T-helper 1 cell treated with Interleukin-12 subunit alpha and Interleukin-12 subunit beta and Interleukin-4 antibody, amounts not matched to agents 30 ng/mL and 1 ng/mL, for 36 hours (primary cell): Measurements from ENCODE around the gene GALR2. TPM values are rescaled to one million over a fixed set of nuclear protein-coding genes. Genes with fewer than 3 reads are reported as not detected.
"Not testable (repeated sequence)": the region's sequence is repeated elsewhere in the genome, so short reads cannot be mapped to it uniquely, and the experiment has no call there.

Source experiments
- intact Hi-C: fragments of 100-400 bp; cut with micrococcal nuclease; formaldehyde crosslinking; loops from one replicate; pipeline ENCODE4 v1.15.1; 2024
- total RNA-seq: library from RNA; stranded (reverse); gene quantifications from 2 replicates; pipeline ENCODE4 v1.2.3, GENCODE V29; 2022

Gene GALR2
- total RNA-seq, 1 donor from 2014 or later = 0.86 TPM

DNA sequence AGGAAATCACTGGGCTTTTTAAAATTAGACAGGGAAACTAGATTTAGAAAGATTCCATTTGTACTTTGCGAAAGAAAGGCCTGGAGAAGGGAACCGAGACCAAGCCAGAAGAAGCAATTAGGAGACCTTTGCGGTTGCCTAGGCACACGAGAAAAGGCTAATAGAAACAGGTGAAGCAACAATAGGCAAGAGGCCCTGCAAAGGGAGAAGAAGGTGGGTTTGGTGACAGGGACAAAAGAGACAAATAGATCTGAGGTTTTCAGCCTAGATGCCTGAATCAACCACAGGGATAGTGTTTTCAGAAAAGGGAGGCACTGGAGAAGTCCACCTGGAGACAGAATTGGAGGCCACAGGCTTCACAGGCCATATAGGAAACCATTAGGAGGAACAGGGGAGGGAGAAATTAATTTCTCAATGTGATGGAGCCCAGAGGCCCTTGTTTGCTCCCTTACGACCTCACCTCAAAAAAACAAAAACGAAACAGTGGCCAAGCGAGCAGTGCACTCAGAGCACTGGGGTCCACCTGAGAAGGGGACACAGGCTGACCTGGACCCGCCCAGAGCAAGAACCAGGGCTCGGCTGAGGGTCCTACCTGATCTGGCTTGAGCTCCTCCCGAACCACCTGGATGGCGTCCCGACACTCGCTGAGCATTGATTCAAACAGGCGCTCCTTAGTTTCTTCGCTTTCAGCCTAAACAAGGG is 24.6 kb upstream of the GALR2 start:
- intact Hi-C loops = no loop called here

DNA sequence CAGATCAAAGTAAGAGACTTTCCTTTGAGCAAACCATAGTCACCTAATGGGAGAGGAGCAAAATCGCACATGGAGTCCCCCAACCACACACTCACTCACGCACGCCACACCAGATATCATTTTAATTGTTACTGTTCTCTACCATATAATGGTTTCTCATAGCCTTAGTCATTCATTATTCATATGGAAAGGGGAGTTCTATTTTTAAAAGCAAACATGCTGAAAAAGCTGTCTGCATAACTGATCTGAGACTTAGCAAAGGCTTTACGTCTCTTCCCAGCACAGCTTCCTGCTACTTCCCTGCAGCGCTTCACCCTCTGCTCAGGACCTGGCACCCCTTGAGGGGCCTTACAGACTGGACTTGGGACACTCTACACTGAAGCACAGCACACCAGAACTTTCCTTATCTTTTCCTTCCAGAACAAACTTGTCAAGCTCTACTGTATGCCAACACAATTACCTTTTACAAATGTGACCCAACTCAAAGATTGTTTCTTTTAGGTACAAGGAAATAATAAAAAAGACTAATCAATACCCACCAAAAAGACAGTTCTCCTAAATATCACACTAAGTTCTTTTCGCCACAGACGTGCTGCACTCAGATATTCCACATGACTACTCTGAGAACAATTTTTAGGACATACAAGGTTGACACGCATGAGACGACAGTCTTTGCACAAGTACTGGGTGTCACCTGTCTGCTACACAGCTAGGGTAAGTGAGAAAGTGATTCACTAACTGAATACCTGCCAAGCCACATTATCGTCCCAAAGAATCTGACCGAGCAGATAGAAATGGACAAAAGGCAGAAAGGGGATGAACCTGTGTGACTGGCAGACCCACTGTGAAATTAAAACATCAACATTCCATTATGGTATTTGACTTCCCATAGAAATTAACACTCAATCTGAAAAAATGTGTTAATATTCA is 23.8 kb upstream of the GALR2 start:
- intact Hi-C loops = no loop called here

DNA sequence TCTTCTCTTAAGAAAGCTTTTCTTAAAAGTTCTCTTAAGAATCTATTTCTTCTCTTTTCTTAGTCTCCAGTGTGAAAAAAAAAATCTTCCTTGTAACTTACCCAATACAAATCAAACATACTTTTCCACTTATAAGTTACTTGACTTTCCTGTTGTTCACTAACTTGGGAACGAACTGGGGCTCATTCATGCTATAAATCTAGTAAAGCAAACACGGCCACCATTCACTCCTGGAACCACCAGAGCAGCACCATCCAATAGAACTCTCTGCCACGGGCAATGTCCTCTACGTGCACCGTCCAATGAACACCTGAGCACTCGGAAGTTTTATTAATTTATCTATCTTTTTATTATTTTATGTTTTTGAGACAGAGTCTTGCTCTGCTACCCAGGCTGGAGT is 23.0 kb upstream of the GALR2 start:
- intact Hi-C loops = no loop called here

DNA sequence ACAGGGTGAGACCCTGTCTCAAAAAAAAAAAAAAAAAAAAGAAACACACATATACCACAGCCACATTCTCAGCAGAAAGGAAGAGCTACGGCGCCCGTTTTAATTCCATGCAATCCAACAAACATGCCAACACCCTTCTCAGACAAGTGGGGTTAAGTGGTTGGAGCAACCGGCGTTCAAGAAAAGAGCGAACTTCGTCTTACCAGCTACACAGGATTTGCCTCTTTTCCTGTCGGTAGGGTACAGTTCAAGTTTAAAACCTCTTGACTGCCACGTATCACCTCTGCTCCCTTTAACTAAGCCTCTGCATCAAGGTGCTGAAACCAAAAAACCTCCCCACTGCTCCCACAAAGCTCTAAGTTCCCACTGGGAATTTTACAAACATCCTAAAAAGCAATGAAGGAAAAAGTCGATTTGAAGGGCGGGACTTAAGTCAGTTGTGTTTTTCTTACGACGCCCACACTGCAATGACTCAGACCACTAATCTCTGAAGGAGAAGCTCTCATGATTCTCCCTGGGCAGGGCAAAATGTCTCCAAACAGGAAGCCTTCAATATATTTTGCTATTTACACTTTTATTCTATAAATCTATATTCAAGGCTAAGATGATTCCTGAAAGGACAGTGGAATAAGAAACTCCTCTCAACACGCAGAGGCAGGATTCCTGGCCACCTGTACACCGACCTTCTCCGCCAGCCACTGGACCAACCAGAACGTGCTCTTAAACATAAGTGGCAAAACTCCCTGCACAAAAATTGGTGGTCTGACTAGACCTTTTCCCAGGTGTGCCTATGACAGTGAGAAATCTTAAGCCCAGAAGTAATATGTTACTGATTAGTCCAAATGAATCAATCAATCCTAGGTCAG is 21.1 kb upstream of the GALR2 start:
- intact Hi-C loops = no loop called here

DNA sequence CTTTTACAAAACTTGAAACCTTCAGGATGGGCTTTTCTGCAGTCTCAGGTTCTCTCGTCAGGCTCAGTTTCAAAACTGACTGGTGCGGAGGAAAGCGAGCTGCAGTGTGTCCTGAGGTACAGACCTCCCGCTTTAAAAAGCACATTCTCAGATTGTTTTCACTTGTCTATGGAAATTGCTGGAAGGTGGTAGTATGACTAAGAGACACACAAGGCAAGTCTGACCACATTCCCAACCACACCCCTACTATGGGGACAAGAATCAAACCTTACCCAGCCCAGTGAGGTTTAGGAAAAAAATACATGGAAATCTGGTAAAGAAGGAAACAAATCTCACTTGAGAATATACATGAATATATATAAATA is 20.5 kb upstream of the GALR2 start:
- intact Hi-C loops = no loop called here

DNA sequence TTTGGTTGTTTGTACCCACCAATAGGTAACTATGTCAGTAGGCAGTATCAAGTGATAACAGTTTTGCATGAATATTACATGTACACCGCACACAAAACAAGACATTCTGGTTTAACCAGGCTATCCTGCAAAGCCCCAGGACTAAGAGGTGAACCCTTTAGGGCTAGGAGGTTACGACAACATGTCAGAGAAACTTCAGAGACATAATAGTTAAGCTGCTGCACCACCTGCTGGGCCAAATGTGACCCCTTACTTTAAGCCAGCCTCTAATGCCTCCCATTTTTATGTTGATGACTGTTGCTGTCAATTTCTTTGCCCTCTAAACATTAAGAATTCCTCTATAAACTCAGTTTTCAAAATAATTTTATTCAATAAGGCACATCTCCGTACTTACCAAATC is 17.7 kb upstream of the GALR2 start:
- intact Hi-C loops = no loop called here

DNA sequence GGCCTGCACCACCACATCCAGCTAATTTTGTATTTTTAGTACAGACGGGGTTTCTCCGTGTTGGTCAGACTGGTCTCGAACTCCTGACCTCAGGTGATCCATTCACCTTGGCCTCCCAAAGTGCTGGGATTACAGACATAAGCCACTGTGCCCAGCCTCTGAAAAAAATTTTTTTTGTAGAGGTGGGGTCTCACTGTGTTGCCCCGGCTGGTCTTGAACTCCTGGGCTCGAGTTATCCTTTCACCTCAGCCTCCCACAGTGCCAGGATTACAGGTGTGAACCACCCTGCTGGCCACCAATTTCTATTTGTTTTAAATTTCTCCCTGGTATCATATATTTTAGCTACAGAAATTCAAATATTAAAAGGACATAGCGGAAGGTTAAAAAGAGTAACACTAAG is 16.3 kb upstream of the GALR2 start:
- intact Hi-C loops = not testable (repeated sequence)

DNA sequence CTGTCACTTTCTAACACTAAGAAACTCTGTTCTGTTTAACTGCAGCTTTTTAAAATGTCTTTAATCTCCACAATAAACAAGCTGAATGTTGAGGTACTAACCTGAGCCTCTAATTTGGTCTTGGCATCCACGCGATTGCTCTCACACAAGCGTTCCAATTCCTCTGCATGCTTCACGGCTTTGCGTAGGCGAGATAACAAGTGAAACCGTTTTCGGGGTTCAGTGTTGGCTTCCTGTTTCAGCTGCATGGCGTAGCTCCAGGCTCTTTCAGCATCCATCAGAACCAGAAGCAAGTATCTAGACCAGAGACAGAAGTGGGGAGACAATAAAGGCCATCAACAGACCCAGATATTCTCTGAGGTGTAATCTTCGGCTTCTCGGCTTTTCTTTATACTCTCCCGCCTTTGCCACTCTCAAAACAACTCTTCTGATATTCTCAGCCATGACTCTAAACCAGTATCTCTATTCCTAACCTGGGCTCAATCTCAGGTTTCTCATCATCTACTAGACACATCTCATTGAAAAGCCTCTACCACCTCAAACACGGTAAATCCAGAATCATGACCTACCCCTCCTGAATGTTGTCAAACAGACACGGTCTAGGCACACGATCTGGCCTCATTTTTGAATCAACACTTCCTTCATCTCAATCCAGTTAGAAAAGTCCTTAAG is 10.6 kb upstream of the GALR2 start:
- intact Hi-C loops = no loop called here

DNA sequence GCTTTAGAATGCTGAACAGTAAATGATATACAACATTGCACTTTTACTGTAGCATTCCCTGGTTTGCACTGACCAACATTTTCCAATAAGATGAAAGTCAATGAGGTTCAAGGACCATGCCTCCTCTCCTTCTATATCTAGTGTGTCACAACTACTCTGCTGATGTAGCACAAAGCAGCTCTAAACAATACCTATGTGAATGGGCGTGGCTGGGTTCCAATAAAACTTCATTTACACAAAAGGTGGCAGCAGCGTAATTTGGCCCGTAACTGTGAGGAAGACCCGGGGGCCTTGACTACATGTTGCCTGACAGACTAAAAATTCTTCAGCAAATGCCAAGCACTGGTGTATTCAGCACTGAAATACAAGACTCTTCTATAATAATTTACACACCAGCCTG is 8.8 kb upstream of the GALR2 start:
- intact Hi-C loops = no loop called here

DNA sequence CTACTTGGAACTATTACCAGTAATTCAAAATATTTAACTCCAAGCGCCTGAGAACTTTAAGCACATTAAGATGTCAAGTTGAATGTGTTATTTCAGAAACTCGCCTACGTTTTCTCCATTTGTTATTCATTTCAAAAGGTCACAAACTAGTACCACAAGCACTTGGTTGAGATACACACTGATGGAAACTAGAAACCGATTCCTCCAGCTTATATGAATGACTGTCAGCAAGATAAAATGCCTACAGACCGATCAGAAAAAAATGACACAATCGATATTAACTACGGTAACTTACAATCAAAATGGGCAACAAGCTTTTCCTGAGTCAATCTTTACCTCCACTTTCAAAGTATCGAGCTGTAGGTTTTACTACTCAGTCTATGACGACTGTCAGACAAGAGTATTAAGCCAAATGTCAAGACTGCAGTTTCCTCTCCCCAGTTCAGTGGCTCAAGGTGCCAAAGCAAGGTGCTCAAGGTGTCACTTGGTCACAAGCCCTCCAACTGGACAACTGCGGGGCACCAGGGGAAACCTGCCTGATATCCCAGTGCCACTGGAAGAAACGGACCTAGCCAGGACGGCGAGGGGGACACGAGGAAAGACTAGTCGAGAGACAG is 2.9 kb upstream of the GALR2 start:
- intact Hi-C loops = loop anchor here (1.0 to 10.0 kb wide), 4 partner anchors 32 to 283 kb away; partner anchors contain the start of genes ACOX1, EXOC7, MRPL38 and TEN1

DNA sequence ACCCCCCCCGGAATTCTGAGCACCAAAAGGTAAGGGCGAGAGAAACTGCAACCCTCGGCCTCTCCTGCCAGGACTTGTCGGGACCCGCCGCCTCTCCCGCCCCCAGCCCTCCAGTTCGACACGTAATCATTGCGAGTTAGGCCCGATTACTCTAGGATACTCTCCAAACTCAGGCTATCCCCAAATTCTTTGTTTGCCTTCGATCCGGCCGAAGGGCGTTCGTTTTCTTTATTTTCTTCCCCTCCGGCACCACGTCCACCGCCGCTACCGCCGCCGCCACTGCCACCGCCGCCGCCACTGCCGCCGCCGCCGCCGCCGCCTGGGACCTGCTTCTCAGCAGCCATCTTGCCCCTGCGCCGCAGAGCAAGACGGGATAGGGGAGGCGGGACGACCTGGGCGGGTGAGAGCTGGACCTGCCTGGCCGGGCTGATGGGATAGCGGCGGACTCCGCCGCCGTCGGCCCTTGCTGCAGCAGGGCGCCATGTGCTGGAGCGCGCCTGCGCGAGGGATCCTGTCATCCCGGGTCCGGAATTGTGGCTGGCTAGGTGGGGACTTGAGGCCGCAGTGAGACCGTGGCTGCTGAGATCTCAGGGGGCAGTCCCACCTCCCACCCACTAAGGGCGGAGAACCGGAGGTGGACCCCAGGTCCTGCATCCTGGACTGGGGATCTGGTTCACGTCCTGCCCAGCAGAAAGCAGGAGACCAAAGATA is 2.3 kb upstream of the GALR2 start, which contains the start of gene SRP68:
Gene SRP68 (minus strand): TSS at position 370 of the 711 bp plus-strand sequence. CDS start 26 bp downstream, at position 344.
- intact Hi-C loops = loop anchor here (1.0 to 10.0 kb wide), 4 partner anchors 31 to 282 kb away; partner anchors contain the start of genes ACOX1, EXOC7, MRPL38 and TEN1

DNA sequence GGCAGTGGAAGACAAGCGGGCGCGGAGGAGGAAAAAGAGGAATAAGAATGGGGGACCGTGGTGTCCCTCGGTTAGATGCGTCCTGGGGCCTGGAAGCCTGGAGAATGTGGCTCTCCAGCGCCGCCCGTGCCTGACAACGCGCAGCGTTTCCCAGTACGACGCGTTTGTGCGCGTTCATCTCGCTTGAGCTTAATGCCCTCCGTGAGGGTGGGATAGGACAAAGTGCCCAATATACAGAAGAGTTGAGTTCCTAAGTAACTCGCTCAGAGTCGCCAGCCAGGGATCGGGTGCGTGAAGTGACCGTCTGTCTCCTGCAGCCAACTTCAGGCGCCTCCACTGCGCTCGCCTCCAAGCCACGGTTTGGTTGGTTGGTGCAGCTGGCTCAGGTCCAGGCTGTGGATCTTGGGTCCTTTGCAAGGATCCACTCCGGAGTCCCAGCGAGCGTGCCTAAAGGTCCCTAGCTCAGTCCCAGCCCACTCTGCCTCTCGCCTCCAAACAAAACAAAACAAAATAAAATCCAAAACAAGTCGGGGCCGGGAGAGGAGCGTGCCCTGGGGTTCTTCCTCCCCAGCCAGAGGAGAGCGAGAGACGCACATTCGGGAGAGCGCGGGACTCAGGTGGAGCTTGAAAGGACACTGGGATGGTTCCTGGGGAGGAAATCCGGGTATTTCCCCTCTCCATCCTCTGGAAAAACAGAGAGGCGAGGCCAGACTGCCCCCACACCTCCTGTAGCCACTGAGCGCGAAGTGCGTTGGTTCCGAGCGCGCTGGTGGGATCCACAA is 974 bp downstream of the GALR2 start:
- intact Hi-C loops = loop anchor here (10.0 kb wide), 1 partner anchor 171 kb away; the partner anchor contains the start of gene MRPL38

DNA sequence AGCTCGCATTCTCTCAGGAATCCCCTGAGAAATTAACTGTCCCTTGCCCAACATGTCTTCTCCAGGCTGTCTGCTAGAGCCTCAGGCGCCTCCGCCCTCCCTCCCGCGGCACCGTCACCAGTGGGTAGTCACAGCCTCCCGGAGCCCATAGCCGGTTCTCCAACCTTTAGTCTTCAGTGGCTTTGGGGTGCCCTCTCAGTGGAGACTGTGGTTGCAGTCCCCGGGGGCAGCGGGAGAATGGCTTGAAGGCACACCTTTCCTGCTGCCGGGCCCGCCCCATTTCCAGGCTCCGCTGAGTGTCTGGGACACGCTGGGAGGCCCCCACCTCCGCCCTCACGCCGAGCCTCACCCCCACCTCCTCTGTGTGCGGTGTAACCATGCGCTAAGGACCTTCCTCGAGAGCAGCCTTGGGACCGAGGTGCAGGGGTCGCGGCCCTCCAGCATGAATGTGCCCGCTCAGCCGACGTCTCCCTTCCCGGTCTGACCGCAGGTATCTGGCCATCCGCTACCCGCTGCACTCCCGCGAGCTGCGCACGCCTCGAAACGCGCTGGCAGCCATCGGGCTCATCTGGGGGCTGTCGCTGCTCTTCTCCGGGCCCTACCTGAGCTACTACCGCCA is 1.7 kb downstream of the GALR2 start:
- intact Hi-C loops = loop anchor here (10.0 kb wide), 1 partner anchor 171 kb away; the partner anchor contains the start of gene MRPL38

DNA sequence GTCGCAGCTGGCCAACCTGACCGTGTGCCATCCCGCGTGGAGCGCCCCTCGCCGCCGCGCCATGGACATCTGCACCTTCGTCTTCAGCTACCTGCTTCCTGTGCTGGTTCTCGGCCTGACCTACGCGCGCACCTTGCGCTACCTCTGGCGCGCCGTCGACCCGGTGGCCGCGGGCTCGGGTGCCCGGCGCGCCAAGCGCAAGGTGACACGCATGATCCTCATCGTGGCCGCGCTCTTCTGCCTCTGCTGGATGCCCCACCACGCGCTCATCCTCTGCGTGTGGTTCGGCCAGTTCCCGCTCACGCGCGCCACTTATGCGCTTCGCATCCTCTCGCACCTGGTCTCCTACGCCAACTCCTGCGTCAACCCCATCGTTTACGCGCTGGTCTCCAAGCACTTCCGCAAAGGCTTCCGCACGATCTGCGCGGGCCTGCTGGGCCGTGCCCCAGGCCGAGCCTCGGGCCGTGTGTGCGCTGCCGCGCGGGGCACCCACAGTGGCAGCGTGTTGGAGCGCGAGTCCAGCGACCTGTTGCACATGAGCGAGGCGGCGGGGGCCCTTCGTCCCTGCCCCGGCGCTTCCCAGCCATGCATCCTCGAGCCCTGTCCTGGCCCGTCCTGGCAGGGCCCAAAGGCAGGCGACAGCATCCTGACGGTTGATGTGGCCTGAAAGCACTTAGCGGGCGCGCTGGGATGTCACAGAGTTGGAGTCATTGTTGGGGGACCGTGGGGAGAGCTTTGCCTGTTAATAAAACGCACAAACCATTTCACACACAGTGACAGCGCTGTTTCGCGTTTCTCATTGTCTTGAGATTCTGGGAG is 2.4 kb downstream of the GALR2 start:
- intact Hi-C loops = loop anchor here (10.0 kb wide), 1 partner anchor 172 kb away; the partner anchor contains the start of gene MRPL38

DNA sequence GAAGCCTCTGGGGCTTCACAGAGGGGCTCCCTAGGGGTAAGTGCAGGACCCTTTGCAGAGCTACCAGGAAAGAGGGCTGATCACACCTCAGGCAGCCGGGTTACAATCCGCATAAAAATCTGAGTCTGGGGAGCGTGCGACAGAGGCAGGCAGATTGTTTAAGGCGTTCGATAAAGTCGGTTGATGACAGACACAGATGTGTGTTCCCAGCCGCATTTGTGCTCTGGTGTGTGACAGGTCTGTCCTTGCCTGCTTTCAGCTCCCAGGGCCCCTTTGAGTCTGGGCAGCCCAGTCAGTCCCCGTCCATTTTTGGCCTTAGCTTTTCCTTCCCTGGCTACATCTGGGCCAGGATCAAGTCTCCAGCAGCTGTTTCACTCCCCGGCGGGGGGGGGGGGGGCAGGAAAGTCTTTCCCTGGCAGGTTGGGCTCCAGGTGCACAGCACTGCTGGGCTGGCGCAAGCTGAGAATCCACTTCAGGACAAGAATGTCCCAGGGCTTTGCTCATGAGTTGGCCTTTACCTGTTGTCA is 3.1 kb downstream of the GALR2 start:
- intact Hi-C loops = loop anchor here (10.0 kb wide), 1 partner anchor 173 kb away; the partner anchor contains the start of gene MRPL38

DNA sequence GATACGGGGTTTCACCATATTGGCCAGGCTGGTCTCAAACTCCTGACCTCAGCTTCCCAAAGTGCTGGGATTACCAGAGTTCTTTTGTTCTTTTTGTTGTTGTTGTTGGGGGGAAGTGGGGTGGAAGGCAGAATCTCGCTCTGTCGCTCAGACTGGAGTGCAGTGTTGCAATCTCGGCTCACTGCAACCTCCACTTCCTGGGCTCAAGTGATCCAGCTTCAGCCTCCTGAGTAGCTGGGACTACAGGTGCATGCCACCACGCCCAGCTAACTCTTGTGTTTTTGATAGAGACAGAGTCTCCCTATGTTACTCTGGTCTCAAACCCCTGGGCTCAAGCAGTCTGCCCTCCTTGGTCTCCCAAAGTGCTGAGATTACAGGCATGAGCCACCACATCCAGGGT is 3.8 kb downstream of the GALR2 start:
- intact Hi-C loops = loop anchor here (10.0 kb wide), 1 partner anchor 174 kb away; the partner anchor contains the start of gene MRPL38
